Measurements from ENCODE around the gene CAPN5.

CAPN5 gene

GRCh38 chr11:77163271-77163670 lies 96.5 kb downstream of the CAPN5 start:
- no peak overlapping the region for H3K4me3 ChIP-seq (ENCODE audit: low read depth, low read length)
- in situ Hi-C loops (cut with HindIII; ENCODE audit: low sequenced_read_pairs) = no loop called here
- DNase-seq (ENCODE audit: low read depth, low spot score) = no peak
- TF ChIP-seq CTCF (IDR thresholded peaks at IDR 0.05; ENCODE audit: low read depth, low read length) = no peak

- in situ Hi-C loops (cut with HindIII; ENCODE audit: low sequenced_read_pairs) = no loop called here
- TF ChIP-seq CTCF (IDR thresholded peaks at IDR 0.05; ENCODE audit: low read depth, low read length) = no peak
- no peak overlapping the region for H3K4me3 ChIP-seq (ENCODE audit: low read depth, low read length)
- no peak for DNase-seq (ENCODE audit: low read depth, low spot score)
Measured at GRCh38 chr11:77165066-77165465, 98.3 kb downstream of the CAPN5 start.

- no peak for DNase-seq (ENCODE audit: low read depth, low spot score)
- TF ChIP-seq CTCF (IDR thresholded peaks at IDR 0.05; ENCODE audit: low read depth, low read length) = no peak
- no peak overlapping the region for H3K4me3 ChIP-seq (ENCODE audit: low read depth, low read length)
- in situ Hi-C loops (cut with HindIII; ENCODE audit: low sequenced_read_pairs) = no loop called here
Measured at GRCh38 chr11:77166021-77166420, 99.2 kb downstream of the CAPN5 start.

GRCh38 chr11:77167111-77167626 lies 100.4 kb downstream of the CAPN5 start:
- TF ChIP-seq CTCF (IDR thresholded peaks at IDR 0.05; ENCODE audit: low read depth, low read length) = no peak
- in situ Hi-C loops (cut with HindIII; ENCODE audit: low sequenced_read_pairs) = no loop called here
- no peak overlapping the region for H3K4me3 ChIP-seq (ENCODE audit: low read depth, low read length)
- DNase-seq (ENCODE audit: low read depth, low spot score) = no peak

- no peak for DNase-seq (ENCODE audit: low read depth, low spot score)
- H3K4me3 ChIP-seq (ENCODE audit: low read depth, low read length) = no peak overlapping the region
- in situ Hi-C loops (cut with HindIII; ENCODE audit: low sequenced_read_pairs) = no loop called here
- no peak for TF ChIP-seq CTCF (IDR thresholded peaks at IDR 0.05; ENCODE audit: low read depth, low read length)
Measured at GRCh38 chr11:77167791-77168190, 101.0 kb downstream of the CAPN5 start.

GRCh38 chr11:77170107-77170506 lies 103.3 kb downstream of the CAPN5 start:
- in situ Hi-C loops (cut with HindIII; ENCODE audit: low sequenced_read_pairs) = no loop called here
- DNase-seq (ENCODE audit: low read depth, low spot score) = no peak
- no peak for TF ChIP-seq CTCF (IDR thresholded peaks at IDR 0.05; ENCODE audit: low read depth, low read length)
- no peak overlapping the region for H3K4me3 ChIP-seq (ENCODE audit: low read depth, low read length)

GRCh38 chr11:77171254-77171653 lies 104.5 kb downstream of the CAPN5 start:
- no peak for DNase-seq (ENCODE audit: low read depth, low spot score)
- no peak for TF ChIP-seq CTCF (IDR thresholded peaks at IDR 0.05; ENCODE audit: low read depth, low read length)
- H3K4me3 ChIP-seq (ENCODE audit: low read depth, low read length) = no peak overlapping the region
- in situ Hi-C loops (cut with HindIII; ENCODE audit: low sequenced_read_pairs) = no loop called here

Data from astrocyte of the spinal cord (primary cell).